Activated T-cell treated with anti-CD3 and anti-CD28 coated beads for 48 hours (primary cell): Measurements from ENCODE around the gene PANX1.
A peak's percentile ranks its signal among the peaks of the same experiment; 100 is the strongest.
"Not testable (repeated sequence)": the region's sequence is repeated elsewhere in the genome, so short reads cannot be mapped to it uniquely, and the experiment has no call there.

Source experiments
- DNase-seq: peaks from one replicate; pipeline ENCODE4 v3.0.0-alpha.2; 2020; ENCODE audit warnings: low read depth

Gene PANX1, protein sequence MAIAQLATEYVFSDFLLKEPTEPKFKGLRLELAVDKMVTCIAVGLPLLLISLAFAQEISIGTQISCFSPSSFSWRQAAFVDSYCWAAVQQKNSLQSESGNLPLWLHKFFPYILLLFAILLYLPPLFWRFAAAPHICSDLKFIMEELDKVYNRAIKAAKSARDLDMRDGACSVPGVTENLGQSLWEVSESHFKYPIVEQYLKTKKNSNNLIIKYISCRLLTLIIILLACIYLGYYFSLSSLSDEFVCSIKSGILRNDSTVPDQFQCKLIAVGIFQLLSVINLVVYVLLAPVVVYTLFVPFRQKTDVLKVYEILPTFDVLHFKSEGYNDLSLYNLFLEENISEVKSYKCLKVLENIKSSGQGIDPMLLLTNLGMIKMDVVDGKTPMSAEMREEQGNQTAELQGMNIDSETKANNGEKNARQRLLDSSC

DNA sequence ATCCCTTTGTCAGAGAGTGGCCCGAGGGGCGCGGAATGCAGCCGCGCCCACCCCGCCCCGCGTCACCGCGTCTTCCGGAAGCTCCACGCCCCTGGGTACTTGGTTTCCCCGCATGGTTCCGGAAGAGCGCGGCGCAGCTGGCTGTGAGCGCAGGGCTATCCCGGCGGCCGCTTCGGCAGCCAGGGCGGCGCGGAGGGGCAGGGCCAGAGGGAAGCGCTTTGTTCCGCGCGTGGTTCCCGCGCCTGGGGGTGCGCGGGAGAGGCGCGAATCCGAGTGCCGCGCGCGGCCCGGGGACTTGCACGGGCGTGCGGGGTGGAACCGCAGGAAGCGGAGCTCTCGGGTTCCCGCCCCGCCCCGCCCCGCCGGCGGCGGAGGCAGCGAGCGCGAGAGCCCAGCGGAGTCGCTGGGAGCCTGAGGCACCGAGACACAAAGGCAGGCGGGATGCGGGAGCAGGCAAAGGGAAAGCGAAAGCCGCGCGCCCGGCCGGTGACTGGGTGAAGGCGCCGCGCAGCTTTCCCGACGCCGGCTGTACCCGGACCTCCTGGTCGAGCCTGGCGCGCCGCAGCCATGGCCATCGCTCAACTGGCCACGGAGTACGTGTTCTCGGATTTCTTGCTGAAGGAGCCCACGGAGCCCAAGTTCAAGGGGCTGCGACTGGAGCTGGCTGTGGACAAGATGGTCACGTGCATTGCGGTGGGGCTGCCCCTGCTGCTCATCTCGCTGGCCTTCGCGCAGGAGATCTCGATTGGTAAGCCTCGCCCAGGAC is at the start of gene PANX1:
Gene PANX1, plus strand, starts transcription at position 96 of the 766 bp plus-strand sequence. Its CDS starts 472 bp downstream, at position 568.
- peak; percentile 69 for DNase-seq

DNA sequence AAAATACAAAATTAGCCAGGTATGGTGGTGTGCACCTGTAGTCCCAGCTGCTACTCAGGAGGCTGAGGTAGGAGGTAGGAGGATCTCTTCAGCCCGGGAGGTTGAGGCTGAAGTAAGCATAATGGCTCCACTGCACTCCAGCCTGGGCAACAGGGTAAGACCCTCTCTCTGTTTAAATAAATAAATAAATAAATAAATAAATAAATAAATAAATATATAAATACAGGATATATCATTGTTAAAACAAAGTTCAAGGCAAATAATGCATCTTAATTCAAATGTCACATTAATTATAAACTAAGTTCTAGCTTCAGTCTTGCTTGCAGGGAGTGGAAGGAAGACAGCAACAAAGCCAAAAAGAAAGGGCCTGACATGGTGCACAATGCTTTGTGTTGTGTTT is 44.5 kb upstream of the PANX1 start:
- DNase-seq, result no peak

DNA sequence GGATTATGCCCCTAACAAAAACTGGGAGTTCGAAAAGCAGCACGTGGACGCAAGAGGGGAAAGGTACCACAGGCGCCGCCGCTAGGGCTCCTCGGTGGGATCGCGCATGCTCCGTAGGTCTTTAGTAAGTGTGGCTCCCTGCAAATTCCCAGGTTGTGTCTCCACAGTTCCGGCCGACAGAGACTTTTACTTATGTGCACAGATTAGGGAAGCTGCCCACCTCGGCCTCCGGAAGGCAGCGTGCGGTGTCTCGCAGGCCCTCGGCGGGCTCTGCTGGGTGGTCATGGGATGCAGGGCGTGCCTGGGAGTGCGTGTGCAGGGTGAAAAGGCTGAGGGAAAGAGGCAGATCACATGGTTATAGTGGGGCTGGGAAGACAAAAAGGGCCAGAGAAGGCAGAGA is 39.7 kb upstream of the PANX1 start:
- no peak for DNase-seq

DNA sequence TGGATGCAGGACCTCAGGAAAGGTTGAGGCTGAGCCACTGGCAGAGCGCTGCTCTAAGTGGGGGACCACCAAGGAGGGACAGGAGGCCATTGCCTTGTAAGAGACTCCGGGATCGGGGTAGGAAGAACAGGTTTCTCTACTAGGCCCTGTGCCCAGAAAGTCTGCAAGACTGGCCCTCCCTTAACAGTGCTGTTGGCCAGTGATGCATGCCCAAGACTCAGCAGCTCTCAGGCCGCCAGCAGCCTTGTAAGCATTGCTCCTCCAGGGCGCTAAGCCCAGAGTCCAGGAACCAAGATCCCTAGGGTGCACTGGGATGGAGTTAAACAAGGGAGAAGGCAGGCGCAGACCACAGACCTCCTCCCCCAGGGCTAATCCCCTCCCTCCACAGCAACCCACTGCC is 39.3 kb upstream of the PANX1 start:
- DNase-seq, result no peak

DNA sequence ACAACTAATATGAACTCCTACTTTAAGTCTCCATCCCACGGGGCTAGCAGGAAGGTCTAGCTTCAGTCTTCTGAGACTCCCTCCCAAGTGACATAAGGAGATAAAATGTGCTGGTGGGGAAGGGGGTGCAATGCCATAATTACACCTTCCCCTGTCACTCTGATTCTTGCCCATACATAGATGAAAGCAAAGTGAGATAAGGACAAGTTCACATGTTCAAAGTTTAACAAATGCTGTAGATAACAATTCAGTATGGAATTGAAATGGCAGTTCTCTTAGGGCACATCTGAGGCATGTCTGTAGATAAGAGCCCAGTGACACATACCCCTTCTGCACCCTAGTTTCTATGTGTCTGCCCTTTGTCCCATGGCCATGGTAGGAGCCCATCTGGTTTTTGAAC is 38.2 kb upstream of the PANX1 start:
- no peak for DNase-seq

DNA sequence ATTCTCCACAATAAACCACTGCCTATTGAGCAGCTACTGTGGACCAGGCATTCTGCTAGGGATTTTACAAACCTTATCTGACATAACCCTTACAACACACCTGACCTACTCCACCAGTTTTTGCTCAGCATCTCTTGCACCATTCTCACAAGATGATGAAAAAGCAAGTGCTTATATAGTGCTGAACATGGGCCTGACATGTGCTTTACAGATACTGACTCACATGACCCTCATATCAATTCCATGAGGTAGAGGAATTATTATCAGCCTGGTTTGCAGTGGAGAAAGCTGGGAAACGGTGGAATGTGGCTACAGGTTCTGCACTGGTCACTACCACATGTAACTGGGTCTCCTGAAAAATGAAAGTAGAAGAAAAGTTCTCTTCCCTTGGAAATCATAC is 37.5 kb upstream of the PANX1 start:
- DNase-seq, result no peak

DNA sequence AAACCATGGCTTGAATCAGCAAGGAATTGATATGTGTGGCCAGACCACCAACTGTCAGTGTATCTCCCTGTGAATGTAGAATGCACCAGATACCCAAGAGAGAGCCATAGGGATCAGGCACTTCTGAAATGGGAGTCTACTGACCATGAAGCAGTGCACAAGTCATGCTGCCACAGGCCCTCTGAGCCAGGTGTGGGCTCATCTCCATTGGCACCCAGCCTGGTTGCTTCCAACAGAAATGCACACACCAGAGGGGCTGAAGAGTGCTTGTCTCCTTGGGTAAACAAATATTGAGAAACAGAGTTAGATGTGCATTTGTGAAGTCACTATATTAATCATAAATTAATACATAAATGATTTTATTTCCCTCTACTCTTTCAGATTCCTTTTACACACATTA is 28.4 kb upstream of the PANX1 start:
- DNase-seq, result no peak

DNA sequence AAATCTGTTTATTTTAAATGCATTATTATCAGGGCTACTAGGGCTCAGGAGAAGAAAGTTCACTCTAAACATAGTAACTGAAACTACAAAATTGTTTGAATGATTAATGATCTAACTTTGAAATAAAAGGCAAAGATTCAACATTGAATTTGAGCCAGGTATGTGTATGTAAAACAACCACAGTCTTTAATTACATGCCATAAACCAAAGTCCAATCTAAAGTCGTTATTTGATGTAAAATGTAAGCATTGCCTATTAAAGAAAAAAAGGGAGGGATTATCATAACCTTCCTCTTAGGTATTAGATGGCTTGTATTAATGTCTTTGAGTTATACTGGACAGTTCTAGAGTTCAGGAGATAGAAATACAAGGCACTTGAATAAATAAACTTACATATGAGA is 25.2 kb upstream of the PANX1 start:
- DNase-seq, result no peak

DNA sequence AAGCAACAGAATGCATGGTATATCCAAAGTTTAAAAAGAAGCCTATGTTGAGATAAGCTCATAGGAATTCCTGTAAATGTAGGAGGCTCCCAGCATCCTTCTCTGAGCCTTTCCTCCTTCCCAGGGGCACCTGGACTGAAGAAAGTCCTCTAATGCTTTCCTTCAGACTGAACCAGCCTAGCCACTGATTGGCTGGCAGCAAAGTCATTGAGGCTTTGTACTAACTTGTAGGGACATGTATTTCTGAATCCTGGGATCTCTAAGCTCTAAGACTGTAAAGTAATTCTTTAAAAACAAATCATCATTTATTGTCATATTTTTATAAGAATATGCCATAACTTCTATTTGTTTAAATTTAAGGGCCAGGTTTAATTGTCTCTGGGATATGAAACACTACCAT is 23.9 kb upstream of the PANX1 start:
- DNase-seq, result no peak

DNA sequence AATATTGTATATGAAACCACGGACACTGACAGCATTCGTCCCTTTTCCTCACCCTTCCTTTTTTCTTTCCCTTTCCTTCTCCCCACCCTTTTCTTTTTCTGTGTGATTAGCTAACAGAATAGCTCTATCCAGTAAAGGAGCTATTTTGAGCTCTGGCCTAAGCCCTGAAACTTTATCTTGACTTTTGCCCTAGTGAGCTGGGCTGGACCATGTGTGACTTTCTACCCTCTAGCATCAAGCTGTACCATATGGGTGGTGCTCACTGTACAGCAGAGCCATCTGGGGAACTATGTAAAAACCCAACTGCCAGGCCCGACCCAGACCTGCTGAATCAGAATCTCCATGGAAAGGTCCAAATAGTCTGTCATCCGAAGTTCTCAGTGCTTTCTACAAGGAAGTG is 21.9 kb upstream of the PANX1 start:
- DNase-seq, result no peak

DNA sequence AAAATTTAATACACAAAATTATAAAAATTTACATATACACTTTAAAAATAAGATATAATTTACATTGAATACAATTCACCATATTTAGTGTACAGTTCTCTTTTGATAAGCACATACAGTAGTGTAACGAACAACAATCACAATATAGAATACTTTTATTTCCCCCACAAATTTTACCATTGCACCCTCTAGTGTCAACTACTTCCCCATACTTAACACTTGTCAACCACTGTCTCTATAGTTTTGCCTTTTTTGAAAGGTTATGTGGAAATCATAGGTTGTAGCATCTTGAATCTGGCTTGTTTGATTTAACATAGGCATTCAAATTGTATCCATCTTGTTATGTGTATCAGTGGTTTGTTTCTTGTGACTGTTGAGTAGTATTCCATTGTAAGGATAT is 21.3 kb upstream of the PANX1 start:
- no peak for DNase-seq

DNA sequence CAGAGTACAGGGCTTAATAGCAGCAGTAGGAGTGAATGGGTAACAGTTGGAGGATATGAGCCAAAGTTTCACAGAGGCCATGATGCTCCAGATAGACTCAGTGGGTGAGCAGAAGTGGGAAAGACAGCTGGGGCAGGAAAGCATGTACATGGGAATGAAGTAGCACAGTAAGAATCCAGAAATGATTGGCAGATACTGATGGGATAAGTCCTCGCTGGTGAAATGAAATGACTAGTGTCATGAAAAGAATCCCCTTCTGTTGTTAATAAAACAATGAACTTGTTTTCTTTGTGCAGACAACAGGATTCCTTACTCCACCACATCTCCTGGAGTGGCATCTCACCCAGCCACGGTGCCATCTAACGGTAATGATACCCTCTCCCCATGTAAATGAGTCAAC is 17.4 kb upstream of the PANX1 start:
- DNase-seq, result no peak

DNA sequence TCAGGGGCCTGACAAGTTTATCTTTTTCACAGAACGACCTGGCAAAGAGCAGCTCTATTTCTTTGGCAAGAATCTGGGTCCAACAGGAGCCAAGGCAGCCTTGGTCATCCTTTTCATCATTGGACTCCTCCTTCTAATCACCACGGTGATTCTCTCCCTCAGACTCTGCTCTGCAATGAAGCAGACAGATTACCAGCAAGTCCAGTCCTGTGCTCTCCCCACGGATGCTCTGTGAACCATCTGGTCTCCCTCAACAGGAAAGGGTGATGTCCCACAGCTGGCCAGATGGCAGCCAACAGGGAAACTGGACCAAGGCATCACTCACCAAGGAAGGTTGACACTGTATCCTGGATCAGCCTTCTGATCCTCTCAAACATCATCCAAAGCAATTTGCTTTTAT is 17.0 kb upstream of the PANX1 start:
- DNase-seq, result no peak

DNA sequence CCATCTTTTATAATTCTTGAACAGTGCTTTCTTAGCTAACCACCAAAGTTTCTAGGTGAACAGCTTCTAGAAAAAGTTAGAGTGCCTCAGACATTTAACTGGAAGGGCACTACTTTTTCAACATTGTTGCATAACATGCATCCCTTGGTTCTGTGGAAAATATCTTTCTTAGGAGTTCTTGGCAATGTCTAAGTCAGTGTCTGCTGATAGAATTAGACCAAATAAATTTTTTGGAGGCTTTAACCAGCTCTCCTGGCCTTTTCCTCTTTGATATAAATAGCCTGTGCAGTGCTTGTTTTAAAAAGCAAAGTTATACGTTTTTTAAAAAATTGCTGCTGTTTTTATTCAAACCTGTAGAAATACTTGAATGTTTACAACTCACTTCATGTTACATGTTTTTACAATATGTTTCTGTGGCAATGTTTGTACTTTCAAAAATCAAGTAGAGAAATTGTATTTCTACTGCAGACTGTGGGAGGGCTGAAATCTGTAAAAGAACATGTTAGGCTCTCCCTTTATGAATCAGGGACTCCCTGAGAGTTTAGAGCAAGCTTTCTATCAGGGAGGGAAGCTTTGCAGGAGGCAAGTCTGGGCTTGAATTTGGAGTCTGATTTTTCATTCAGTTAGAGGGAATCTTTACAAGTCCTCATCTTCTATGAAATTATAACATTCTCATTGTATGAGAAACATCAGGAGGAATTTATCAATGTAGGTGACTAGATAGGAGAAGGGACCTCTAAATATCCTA is 16.3 kb upstream of the PANX1 start:
- no peak for DNase-seq

DNA sequence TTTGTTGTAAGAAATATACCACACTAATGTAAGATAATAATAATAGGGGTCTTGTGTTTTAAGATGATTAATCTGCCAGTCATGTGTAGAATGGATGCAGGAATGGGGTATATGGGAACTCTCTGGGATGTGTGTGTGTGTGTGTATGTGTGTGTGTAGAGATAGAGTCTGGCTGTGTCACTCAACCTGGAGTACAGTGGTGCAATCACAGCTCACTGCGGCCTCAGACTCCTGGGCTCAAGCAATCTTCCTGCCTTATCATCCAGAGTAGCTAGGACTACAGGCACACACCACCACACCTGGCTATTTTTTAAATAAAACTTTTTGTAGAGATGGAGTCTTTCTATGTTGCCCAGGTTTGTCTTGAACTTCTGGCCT is 11.5 kb upstream of the PANX1 start:
- no peak for DNase-seq

DNA sequence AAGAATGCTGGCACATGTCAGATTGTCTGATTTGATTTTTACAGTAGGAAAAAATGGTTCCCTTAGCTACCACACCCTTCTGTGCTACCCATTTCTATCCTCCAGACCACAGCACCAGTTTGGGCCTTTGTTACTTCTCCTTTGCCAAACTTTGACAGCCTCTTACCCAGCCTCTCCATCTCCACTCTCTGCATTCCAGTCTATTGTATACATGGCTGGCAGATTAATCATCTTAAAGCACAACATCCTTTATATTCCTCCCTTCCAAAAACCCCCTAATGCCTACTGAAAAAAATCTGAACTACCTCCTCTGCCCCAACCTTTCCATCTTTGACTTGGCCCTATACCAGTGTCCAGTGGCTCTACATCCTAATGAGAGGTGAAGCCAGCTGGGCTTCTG is 10.8 kb upstream of the PANX1 start:
- no peak for DNase-seq

DNA sequence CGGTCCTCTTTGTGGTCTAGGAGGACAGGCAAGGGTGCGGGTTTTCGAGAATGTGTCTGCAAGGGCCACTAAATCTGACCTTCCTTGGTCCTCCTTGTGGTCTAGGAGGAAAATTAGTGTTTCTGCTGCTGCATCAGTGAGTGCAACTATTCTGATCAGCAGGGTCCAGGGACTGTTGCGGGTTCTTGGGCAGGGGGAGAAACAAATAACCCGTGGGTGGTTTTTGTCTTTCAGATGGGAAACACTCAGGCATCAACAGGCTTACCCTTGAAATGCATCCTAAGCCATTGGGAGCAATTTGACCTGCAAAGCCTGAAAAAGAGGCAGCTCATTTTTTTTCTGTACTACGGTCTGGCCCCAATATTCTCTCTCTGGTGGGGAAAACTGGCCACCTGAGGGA is 9.0 kb upstream of the PANX1 start:
- not testable (repeated sequence) for DNase-seq

DNA sequence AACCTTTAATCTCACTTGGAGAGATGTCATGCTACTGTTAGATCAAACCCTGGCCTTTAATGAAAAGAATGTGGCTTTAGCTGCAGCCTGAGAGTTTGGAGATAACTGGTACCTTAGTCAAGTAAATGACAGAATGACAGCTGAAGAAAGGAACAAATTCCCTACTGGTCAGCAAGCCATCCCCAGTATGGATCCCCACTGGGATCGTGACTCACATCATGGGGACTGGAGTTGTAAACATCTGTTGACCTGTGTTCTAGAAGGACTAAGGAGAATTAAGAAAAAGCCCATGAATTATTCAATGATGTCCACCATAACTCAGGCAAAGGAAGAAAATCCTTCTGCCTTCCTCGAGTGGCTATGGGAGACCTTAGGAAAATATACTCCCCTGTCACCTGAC is 8.1 kb upstream of the PANX1 start:
- not testable (repeated sequence) for DNase-seq

DNA sequence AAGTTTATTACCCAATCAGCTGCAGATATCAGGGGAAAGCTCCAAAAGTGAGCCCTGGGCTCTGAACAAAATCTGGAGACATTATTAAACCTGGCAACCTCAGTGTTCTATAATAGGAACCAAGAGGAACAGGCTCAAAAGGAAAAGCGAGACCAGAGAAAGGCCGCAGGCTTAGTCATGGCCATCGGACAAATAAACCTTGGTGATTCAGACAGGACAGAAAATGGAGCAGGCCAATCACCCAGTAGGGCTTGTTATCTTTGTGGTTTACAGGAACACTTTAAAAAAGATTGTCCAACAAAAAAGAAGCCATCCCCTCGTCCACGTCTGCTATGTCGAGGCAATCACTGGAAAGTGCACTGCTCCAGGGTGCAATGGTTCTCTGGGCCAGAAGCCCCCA is 7.7 kb upstream of the PANX1 start:
- DNase-seq, result no peak

DNA sequence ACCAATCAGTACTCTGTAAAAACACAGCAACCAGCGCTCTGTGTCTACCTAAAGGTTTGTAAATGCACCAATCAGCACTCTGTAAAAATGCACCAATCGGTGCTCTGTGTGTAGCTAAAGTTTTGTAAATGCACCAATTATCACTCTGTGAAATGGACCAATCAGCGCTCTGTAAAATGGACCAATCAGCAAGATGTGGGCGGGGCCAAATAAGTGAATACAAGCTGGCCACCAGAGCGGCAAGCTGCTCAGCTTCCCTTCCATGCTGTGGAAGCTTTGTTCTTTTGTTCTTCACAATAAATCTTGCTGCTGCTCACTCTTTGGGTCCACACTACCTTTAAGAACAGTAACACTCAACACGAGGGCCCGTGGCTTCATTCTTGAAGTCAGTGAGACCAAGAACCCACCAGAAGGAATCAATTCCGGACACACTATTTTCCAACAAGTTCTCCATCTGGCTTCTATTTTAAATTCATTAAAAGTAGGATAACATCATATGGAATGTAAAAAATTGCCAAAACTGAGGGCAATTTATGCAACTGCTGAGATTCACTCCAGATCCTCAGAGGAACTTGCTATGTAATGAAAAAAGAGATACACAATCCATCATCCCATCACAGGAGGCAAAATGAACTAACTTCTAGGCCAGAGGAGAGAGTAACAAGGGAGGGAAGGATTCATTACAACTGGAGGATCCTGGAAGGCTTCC is 3.1 kb upstream of the PANX1 start:
- no peak for DNase-seq

DNA sequence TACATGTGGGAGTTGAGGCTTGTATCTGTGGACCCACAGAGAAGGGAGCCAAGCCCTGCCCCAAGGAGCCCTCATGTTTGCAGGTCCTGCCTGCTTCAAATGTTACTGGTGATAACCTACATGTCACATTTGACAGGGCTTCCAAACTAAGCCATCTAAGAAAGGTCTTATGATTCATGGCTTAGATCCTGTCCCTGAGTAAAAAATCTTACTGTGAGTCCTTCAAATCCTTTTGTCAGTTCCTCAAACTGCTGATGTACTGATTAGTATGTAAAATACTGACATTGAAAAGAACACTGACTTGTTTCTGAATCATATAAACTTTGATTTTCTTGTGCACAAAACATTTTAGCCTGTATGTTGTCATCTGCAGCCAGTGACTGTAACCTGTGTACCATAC is 1.0 kb upstream of the PANX1 start:
- no peak for DNase-seq

DNA sequence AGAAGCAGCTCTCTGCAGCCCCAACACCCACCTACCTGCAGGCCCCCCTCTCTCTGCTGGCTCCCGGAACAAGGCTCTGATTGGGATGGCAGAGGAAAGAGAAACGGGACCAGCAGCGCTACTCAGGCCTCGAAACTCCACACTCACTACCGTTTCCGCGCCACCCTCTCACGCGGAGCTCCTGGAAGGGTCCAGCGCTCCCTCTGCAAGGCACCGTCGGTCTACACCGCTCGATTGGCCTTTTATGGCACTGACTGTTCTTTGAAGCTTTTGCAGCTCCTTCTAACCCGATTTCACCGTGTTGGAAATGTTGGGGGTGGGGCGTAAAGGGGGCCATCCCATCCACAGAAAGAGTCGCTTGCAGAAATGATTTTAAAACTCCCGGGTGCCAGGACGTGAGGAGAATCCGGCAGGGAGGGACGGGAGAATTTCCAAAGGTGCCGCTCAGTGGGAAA is 323 bp upstream of the PANX1 start:
- no peak for DNase-seq
